Stomach (tissue), 9 donors: ENCODE results near the gene GPR158. TPM values are rescaled to one million over a fixed set of nuclear protein-coding genes. Genes with fewer than 3 reads are reported as not detected.

Experiments
- DNase-seq, 2 donors: peaks; one replicate each; pipeline versions ENCODE4 v3.0.0 to v3.0.0-alpha.2; 2013 to 2019
- H3K27ac ChIP-seq, 5 donors: fragments of 200-600 bp in 4 of 5; sonication (generic) in 4 of 5; one replicate each; pipeline ENCODE4 v1.5.1; 2013 to 2019; ENCODE audit warnings: mild to moderate bottlenecking in 1 of 5, moderate library complexity in 1 of 5
- H3K27me3 ChIP-seq, 3 donors: fragments of 200-600 bp; sonication (generic); one replicate each; pipeline ENCODE4 v1.5.1; 2017 to 2019; ENCODE audit warnings: mixed run types in 1 of 3
- H3K36me3 ChIP-seq, 4 donors: fragments of 200-600 bp; sonication (generic); 1 replicate in 3 of 4; 2 replicates in 1 of 4; pipeline ENCODE4 v1.5.1; 2016 to 2019
- H3K4me1 ChIP-seq, 4 donors: fragments of 200-600 bp; sonication (generic); one replicate each; pipeline ENCODE4 v1.5.1; 2016 to 2019
- H3K4me3 ChIP-seq, 4 donors: fragments of 200-600 bp; sonication (generic) in 3 of 4; one replicate each; pipeline ENCODE4 v1.5.1; 2016 to 2019; ENCODE audit warnings: mild to moderate bottlenecking in 1 of 4
- H3K9me3 ChIP-seq, 4 donors: fragments of 200-600 bp; sonication (generic); one replicate each; pipeline ENCODE4 v1.5.1; 2016 to 2019
- EP300 ChIP-seq: sonication (generic); formaldehyde crosslinking; IDR thresholded peaks from one replicate; pipeline ENCODE4 v1.6.1; 2017; ENCODE audit warnings: antibody characterized with exemption
- POLR2A ChIP-seq, 4 donors: fragments of 450-650 bp; IDR thresholded peaks; one replicate each; pipeline ENCODE4 v1.6.1; 2016; ENCODE audit warnings: antibody characterized with exemption in 4 of 4, control low read depth in 2 of 4, mild to moderate bottlenecking in 1 of 4, moderate library complexity in 1 of 4
- POLR2AphosphoS5 ChIP-seq, 3 donors: sonication (generic); formaldehyde crosslinking; IDR thresholded peaks; one replicate each; pipeline ENCODE4 v1.6.1; 2016; ENCODE audit warnings: antibody characterized with exemption in 3 of 3
- WGBS, 5 donors: extraction: QIAGEN DNeasy Blood & Tissue Kit in 3 of 5; methylation state at CpG; one replicate each; pipeline versions ENCODE4 v1.1.5 to v1.1.7; 2013 to 2018; 5-methylcytosine and 5-hydroxymethylcytosine counted together
- intact Hi-C: fragments of 100-400 bp; cut with DNase I; formaldehyde crosslinking; loops from one replicate; pipeline ENCODE4 v1.15.1; 2023; ENCODE audit warnings: low total_unique reads
- polyA plus RNA-seq, 3 donors: library from polyadenylated mRNA; stranded (reverse); fragments of 200-250 nt; gene quantifications; one replicate each; pipeline ENCODE4 v1.2.3, GENCODE V29; 2013
- small RNA-seq, 4 donors: library from RNA; depleted of rRNA; stranded (forward); fragments of <200 nt; gene quantifications; one replicate each; pipeline ENCODE3, GENCODE V24; 2016
- total RNA-seq, 5 donors: library from RNA; depleted of rRNA; stranded (reverse); fragments of >200 nt; gene quantifications; one replicate each; pipeline versions ENCODE4 v1.1.0 to v1.2.3, GENCODE V29; 2014 to 2016
- TF ChIP-seq, protein P1 (sequence below), 7 experiments: fragments of 450-650 bp in 4 of 7; fragments of 200-600 bp in 3 of 7; sonication (generic) in 3 of 7; IDR thresholded peaks; one replicate each; pipeline ENCODE4 v1.5.1; 2016 to 2019; ENCODE audit warnings: antibody characterized with exemption in 7 of 7, control low read depth in 2 of 7, mild to moderate bottlenecking in 1 of 7
- donor health status: healthy with polysubstance abuse.
- donor health status: Bipolar disorder and iron deficiency.
- donor health status: healthy.

The GPR158 gene
- total and polyA plus RNA-seq, 8 donors: 0.05 to 1.1 (median 0.20) TPM; not detected in 4

DNA sequence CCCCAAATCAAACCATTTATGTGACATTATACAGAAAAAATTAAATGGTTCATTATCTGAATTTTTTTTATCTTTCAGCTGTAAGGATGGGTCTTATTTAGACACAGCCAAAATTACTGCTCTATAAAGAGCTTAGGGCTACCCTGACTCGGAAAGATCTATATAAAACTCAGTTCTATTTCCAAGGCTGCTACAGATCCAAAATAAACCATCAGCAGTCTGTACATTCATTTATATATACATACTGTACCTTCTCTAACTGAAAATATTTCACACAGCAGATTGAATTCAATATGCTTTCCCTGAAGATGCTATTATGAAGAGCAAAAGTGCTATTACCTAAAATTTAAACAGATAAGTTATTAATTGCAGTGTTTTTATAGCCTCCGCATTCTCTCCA is 471.6 kb downstream of the GPR158 start:
- no peaks in the 10 kb centered on the region for H3K4me1 ChIP-seq
- intact Hi-C loops: no loop called here
- H3K4me3 ChIP-seq: no peak overlapping the region
- DNase-seq: no peak
- no peaks in the 10 kb centered on the region for H3K9me3 ChIP-seq
- H3K27ac ChIP-seq: no peak overlapping the region
- 72 to 87% (median 80%) methylated on average over 2 of the region's 2 CpGs for WGBS, 5 donors
- H3K27me3 ChIP-seq: no peaks in the 10 kb centered on the region
- TF ChIP-seq POLR2AphosphoS5 (IDR thresholded peaks at IDR 0.05) (no peak), POLR2A (IDR thresholded peaks at IDR 0.05) (no peak), EP300 (no peak)
- TF ChIP-seq, protein P1, sequence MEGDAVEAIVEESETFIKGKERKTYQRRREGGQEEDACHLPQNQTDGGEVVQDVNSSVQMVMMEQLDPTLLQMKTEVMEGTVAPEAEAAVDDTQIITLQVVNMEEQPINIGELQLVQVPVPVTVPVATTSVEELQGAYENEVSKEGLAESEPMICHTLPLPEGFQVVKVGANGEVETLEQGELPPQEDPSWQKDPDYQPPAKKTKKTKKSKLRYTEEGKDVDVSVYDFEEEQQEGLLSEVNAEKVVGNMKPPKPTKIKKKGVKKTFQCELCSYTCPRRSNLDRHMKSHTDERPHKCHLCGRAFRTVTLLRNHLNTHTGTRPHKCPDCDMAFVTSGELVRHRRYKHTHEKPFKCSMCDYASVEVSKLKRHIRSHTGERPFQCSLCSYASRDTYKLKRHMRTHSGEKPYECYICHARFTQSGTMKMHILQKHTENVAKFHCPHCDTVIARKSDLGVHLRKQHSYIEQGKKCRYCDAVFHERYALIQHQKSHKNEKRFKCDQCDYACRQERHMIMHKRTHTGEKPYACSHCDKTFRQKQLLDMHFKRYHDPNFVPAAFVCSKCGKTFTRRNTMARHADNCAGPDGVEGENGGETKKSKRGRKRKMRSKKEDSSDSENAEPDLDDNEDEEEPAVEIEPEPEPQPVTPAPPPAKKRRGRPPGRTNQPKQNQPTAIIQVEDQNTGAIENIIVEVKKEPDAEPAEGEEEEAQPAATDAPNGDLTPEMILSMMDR (IDR thresholded peaks at IDR 0.05): no peak
- H3K36me3 ChIP-seq: no peaks in the 10 kb centered on the region

DNA sequence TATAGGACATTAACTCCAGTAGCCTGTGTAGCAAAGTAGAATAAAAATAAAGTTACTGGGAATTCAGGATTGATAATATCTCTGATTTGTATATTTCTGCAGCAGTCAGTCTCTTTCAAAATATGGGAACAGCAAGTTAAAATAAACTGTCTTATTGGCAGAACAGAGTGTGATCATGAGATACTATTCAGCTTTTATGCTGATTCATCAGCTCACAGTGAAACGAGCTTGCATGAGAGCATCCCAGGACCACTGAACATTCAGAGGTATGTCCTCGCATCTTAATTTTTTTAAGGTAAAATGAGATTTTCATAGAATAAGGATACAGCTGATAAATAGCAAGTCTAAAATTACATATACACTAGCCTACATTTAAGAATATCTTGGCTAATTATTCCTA is 476.7 kb downstream of the GPR158 start:
- H3K4me3 ChIP-seq: no peak overlapping the region
- WGBS, 5 donors: 59 to 76% (median 66%) methylated on average over 2 of the region's 2 CpGs
- H3K27ac ChIP-seq: no peak overlapping the region
- H3K9me3 ChIP-seq: peaks cover 0 to 5% (median 0%) of the 10 kb centered on the region in 4 donors
- no peaks in the 10 kb centered on the region for H3K4me1 ChIP-seq
- no peaks in the 10 kb centered on the region for H3K36me3 ChIP-seq
- intact Hi-C loops: no loop called here
- TF ChIP-seq, protein P1 (IDR thresholded peaks at IDR 0.05): no peak
- TF ChIP-seq POLR2A (IDR thresholded peaks at IDR 0.05) (no peak), POLR2AphosphoS5 (IDR thresholded peaks at IDR 0.05) (no peak), EP300 (no peak)
- DNase-seq: no peak
- no peaks in the 10 kb centered on the region for H3K27me3 ChIP-seq

Small RNA genes lying within 50 kb of the gene (small RNA-seq; reads per million reads assigned to genes)
- gene RN7SKP220: 0 reads per million in 4 donors

Other genes starting within 250 kb of the GPR158 start
- 10 to 100 TPM in 2 of 5 donors, 1 to 10 TPM in 2, not detected in 1; 1.2 to 21.6 (median 12.3) TPM for gene PRTFDC1, start 222.4 kb upstream of the GPR158 start, total RNA-seq
- gene PRTFDC1, start 222.4 kb upstream of the GPR158 start, polyA plus RNA-seq: 10 to 100 TPM in 2 of 3 donors, 1 to 10 TPM in 1; 5.7 to 14.1 (median 12.4) TPM
- 1 to 10 TPM in 1 of 5 donors, under 1 TPM in 1, not detected in 3; 0.37 to 4.9 TPM for gene ENKUR, start 158.8 kb upstream of the GPR158 start, total RNA-seq
- gene ENKUR, start 158.8 kb upstream of the GPR158 start, polyA plus RNA-seq: 1 to 10 TPM in 1 of 3 donors, under 1 TPM in 1, not detected in 1; 0.35 to 1.7 TPM
- 1 to 10 TPM in 2 of 5 donors, under 1 TPM in 3; under 0.01 to 5.0 (median 0.58) TPM for gene THNSL1, start 158.4 kb upstream of the GPR158 start, total RNA-seq
- 1 to 10 TPM; 1.2 to 1.8 (median 1.3) TPM for gene THNSL1, start 158.4 kb upstream of the GPR158 start, polyA plus RNA-seq